Stomach (tissue), 9 donors: ENCODE results near the gene BOK. TPM values are rescaled to one million over a fixed set of nuclear protein-coding genes. Genes with fewer than 3 reads are reported as not detected.
"Not testable (repeated sequence)": the region's sequence is repeated elsewhere in the genome, so short reads cannot be mapped to it uniquely, and the experiment has no call there.

Experiments used
- DNase-seq, 2 donors: peaks; one replicate each; pipeline versions ENCODE4 v3.0.0 to v3.0.0-alpha.2; 2013 to 2019
- H3K27ac ChIP-seq, 5 donors: fragments of 200-600 bp in 4 of 5; sonication (generic) in 4 of 5; one replicate each; pipeline ENCODE4 v1.5.1; 2013 to 2019; ENCODE audit warnings: mild to moderate bottlenecking in 1 of 5, moderate library complexity in 1 of 5
- H3K27me3 ChIP-seq, 3 donors: fragments of 200-600 bp; sonication (generic); one replicate each; pipeline ENCODE4 v1.5.1; 2017 to 2019; ENCODE audit warnings: mixed run types in 1 of 3
- H3K36me3 ChIP-seq, 4 donors: fragments of 200-600 bp; sonication (generic); 1 replicate in 3 of 4; 2 replicates in 1 of 4; pipeline ENCODE4 v1.5.1; 2016 to 2019
- H3K4me1 ChIP-seq, 4 donors: fragments of 200-600 bp; sonication (generic); one replicate each; pipeline ENCODE4 v1.5.1; 2016 to 2019
- H3K4me3 ChIP-seq, 4 donors: fragments of 200-600 bp; sonication (generic) in 3 of 4; one replicate each; pipeline ENCODE4 v1.5.1; 2016 to 2019; ENCODE audit warnings: mild to moderate bottlenecking in 1 of 4
- H3K9me3 ChIP-seq, 4 donors: fragments of 200-600 bp; sonication (generic); one replicate each; pipeline ENCODE4 v1.5.1; 2016 to 2019
- EP300 ChIP-seq: sonication (generic); formaldehyde crosslinking; IDR thresholded peaks from one replicate; pipeline ENCODE4 v1.6.1; 2017; ENCODE audit warnings: antibody characterized with exemption
- POLR2A ChIP-seq, 4 donors: fragments of 450-650 bp; IDR thresholded peaks; one replicate each; pipeline ENCODE4 v1.6.1; 2016; ENCODE audit warnings: antibody characterized with exemption in 4 of 4, control low read depth in 2 of 4, mild to moderate bottlenecking in 1 of 4, moderate library complexity in 1 of 4
- POLR2AphosphoS5 ChIP-seq, 3 donors: sonication (generic); formaldehyde crosslinking; IDR thresholded peaks; one replicate each; pipeline ENCODE4 v1.6.1; 2016; ENCODE audit warnings: antibody characterized with exemption in 3 of 3
- WGBS, 5 donors: extraction: QIAGEN DNeasy Blood & Tissue Kit in 3 of 5; methylation state at CpG; one replicate each; pipeline versions ENCODE4 v1.1.5 to v1.1.7; 2013 to 2018; 5-methylcytosine and 5-hydroxymethylcytosine counted together
- intact Hi-C: fragments of 100-400 bp; cut with DNase I; formaldehyde crosslinking; loops from one replicate; pipeline ENCODE4 v1.15.1; 2023; ENCODE audit warnings: low total_unique reads
- polyA plus RNA-seq, 3 donors: library from polyadenylated mRNA; stranded (reverse); fragments of 200-250 nt; gene quantifications; one replicate each; pipeline ENCODE4 v1.2.3, GENCODE V29; 2013
- total RNA-seq, 5 donors: library from RNA; depleted of rRNA; stranded (reverse); fragments of >200 nt; gene quantifications; one replicate each; pipeline versions ENCODE4 v1.1.0 to v1.2.3, GENCODE V29; 2014 to 2016
- TF ChIP-seq, protein P1 (sequence below), 7 experiments: fragments of 450-650 bp in 4 of 7; fragments of 200-600 bp in 3 of 7; sonication (generic) in 3 of 7; IDR thresholded peaks; one replicate each; pipeline ENCODE4 v1.5.1; 2016 to 2019; ENCODE audit warnings: antibody characterized with exemption in 7 of 7, control low read depth in 2 of 7, mild to moderate bottlenecking in 1 of 7
- donor health status: healthy with polysubstance abuse.
- donor health status: Bipolar disorder and iron deficiency.
- donor health status: healthy.

BOK gene
- total and polyA plus RNA-seq, 8 donors: 13.0 to 112 (median 36.1) TPM

- no peak overlapping the region for H3K27ac ChIP-seq
- H3K9me3 ChIP-seq: no peaks in the 10 kb centered on the region
- no peak for DNase-seq
- WGBS, 5 donors: 79 to 83% (median 81%) methylated on average over 16 to 23 of the region's 23 CpGs
- TF ChIP-seq POLR2AphosphoS5 (IDR thresholded peaks at IDR 0.05) (no peak), EP300 (no peak), POLR2A (IDR thresholded peaks at IDR 0.05) (no peak)
- TF ChIP-seq, protein P1, sequence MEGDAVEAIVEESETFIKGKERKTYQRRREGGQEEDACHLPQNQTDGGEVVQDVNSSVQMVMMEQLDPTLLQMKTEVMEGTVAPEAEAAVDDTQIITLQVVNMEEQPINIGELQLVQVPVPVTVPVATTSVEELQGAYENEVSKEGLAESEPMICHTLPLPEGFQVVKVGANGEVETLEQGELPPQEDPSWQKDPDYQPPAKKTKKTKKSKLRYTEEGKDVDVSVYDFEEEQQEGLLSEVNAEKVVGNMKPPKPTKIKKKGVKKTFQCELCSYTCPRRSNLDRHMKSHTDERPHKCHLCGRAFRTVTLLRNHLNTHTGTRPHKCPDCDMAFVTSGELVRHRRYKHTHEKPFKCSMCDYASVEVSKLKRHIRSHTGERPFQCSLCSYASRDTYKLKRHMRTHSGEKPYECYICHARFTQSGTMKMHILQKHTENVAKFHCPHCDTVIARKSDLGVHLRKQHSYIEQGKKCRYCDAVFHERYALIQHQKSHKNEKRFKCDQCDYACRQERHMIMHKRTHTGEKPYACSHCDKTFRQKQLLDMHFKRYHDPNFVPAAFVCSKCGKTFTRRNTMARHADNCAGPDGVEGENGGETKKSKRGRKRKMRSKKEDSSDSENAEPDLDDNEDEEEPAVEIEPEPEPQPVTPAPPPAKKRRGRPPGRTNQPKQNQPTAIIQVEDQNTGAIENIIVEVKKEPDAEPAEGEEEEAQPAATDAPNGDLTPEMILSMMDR (IDR thresholded peaks at IDR 0.05): no peak
- intact Hi-C loops: no loop called here
- no peak overlapping the region for H3K4me3 ChIP-seq
- H3K36me3 ChIP-seq: peaks cover 10 to 54% (median 47%) of the 10 kb centered on the region in 4 donors
- peaks cover 0 to 15% (median 2%) of the 10 kb centered on the region in 4 donors for H3K4me1 ChIP-seq
- no peaks in the 10 kb centered on the region for H3K27me3 ChIP-seq
These were observed 12.5 kb downstream of the BOK start for GRCh38 chr2:241570961-241571581.

DNA sequence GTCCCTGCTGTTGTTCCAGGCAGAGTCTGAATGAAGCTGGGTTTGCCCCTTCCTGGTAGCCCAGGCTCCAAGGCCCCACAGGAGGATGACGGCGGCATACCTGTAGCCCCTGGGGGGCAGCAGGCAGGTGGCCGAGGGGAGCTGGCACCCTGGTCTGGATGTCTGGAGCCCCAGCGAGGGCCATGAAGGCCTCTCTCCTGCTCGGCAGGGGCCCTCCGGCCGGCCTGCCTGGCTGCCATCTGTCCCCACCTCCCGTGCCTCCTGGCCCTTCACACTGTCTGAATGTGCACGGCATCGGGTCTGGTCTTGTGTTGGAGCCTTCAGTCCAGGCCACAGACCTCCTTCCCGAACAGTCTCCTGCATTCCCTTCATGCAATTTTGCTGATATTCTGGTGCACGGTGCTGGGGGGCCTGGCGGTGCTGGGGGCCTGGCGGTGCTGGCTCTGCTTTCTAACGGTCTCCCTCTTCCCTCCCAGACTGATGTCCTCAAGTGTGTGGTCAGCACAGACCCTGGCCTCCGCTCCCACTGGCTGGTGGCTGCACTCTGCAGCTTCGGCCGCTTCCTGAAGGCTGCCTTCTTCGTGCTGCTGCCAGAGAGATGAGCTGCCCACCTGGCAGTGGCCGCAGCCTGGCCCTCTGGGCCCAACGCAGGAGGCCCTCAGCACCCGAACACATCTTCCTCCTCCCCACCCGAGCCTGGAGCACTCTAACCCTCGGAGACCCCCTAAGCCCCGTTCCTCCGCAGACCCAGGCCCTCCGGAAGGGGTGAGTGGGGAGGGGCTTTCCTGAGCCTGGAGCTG lies 13.5 kb downstream of the BOK start:
- peaks cover 0 to 17% (median 2%) of the 10 kb centered on the region in 4 donors for H3K4me1 ChIP-seq
- peaks cover 10 to 49% (median 48%) of the 10 kb centered on the region in 4 donors for H3K36me3 ChIP-seq
- no peak overlapping the region for H3K27ac ChIP-seq
- 85 to 89% (median 88%) methylated on average over 20 to 27 of the region's 27 CpGs for WGBS, 5 donors
- no peaks in the 10 kb centered on the region for H3K27me3 ChIP-seq
- TF ChIP-seq, protein P1 (IDR thresholded peaks at IDR 0.05): no peak
- TF ChIP-seq POLR2AphosphoS5 (IDR thresholded peaks at IDR 0.05): no peak
- no peak for TF ChIP-seq EP300
- no peak for TF ChIP-seq POLR2A (IDR thresholded peaks at IDR 0.05)
- intact Hi-C loops: no loop called here
- DNase-seq: no peak
- no peak overlapping the region for H3K4me3 ChIP-seq
- H3K9me3 ChIP-seq: no peaks in the 10 kb centered on the region

- H3K9me3 ChIP-seq, H3K4me3 ChIP-seq, intact Hi-C loops, H3K27me3 ChIP-seq, DNase-seq, H3K27ac ChIP-seq: not testable (repeated sequence)
- peaks cover 10 to 49% (median 46%) of the 10 kb centered on the region in 4 donors for H3K36me3 ChIP-seq
- H3K4me1 ChIP-seq: peaks cover 0 to 28% (median 7%) of the 10 kb centered on the region in 4 donors
- 85 to 96% (median 93%) methylated on average over 8 to 20 of the region's 20 CpGs for WGBS, 5 donors
These were observed 14.5 kb downstream of the BOK start for GRCh38 chr2:241572915-241573651.

GRCh38 chr2:241573741-241574140 lies 15.2 kb downstream of the BOK start:
- Histone ChIP-seq H3K4me3 (no peak overlapping the region), H3K27ac (no peak overlapping the region), H3K36me3 (peaks cover 10 to 49% (median 45%) of the 10 kb centered on the region in 4 donors), H3K9me3 (no peaks in the 10 kb centered on the region), H3K4me1 (peaks cover 0 to 25% (median 6%) of the 10 kb centered on the region in 4 donors), H3K27me3 (no peaks in the 10 kb centered on the region)
- DNase-seq: no peak
- WGBS, 5 donors: 87 to 93% (median 89%) methylated on average over 7 to 12 of the region's 12 CpGs
- TF ChIP-seq, protein P1 (IDR thresholded peaks at IDR 0.05): no peak
- no peak for TF ChIP-seq EP300
- no peak for TF ChIP-seq POLR2A (IDR thresholded peaks at IDR 0.05)
- TF ChIP-seq POLR2AphosphoS5 (IDR thresholded peaks at IDR 0.05): no peak
- intact Hi-C loops: no loop called here
